Pancreas (tissue), 10 donors: ENCODE results near the gene ASTN1. TPM values are rescaled to one million over a fixed set of nuclear protein-coding genes. Genes with fewer than 3 reads are reported as not detected.

Experiments
- ATAC-seq, 4 donors: fragments of 200-7000 bp; cut with Tn5 transposase; one replicate each; pipeline versions ENCODE4 v1.8.0 to v1.9.1; 2020; ENCODE audit warnings: mild to moderate bottlenecking in 4 of 4, moderate library complexity in 4 of 4
- DNase-seq, 6 donors: peaks; one replicate each; pipeline ENCODE4 v3.0.0-alpha.2; 2020
- FAIRE-seq: peaks from 2 replicates; lab custom pipeline; 2012; peaks lifted over from hg19 to GRCh38; lab: Jason Lieb, UNC
- H3K27ac ChIP-seq, 4 donors: fragments of 200-600 bp; sonication (generic); 1 replicate in 3 of 4; 2 replicates in 1 of 4; pipeline versions ENCODE4 v1.5.0 to v1.8.0; 2020
- H3K27me3 ChIP-seq, 4 donors: fragments of 200-600 bp; one replicate each; pipeline ENCODE4 v1.8.0; 2021
- H3K36me3 ChIP-seq, 3 donors: fragments of 200-600 bp; sonication (generic) in 1 of 3; one replicate each; pipeline versions ENCODE4 v1.5.0 to v1.8.0; 2020 to 2021
- H3K4me1 ChIP-seq, 3 donors: fragments of 200-600 bp; one replicate each; pipeline ENCODE4 v1.8.0; 2021
- H3K4me3 ChIP-seq, 4 donors: fragments of 200-600 bp; sonication (generic) in 2 of 4; one replicate each; pipeline versions ENCODE4 v1.5.0 to v1.8.0; 2020 to 2021
- H3K9me3 ChIP-seq, 4 donors: fragments of 200-600 bp; one replicate each; pipeline ENCODE4 v1.8.0; 2021
- WGBS, 2 donors: extraction: QIAGEN DNeasy Blood & Tissue Kit; methylation state at CpG; one replicate each; pipeline ENCODE4 v1.1.7; 2013; 5-methylcytosine and 5-hydroxymethylcytosine counted together
- intact Hi-C, 3 donors: fragments of 100-400 bp; cut with DNase I; formaldehyde crosslinking; loops; one replicate each; pipeline versions ENCODE4 v1.11.1 to v1.14.2; 2022
- polyA plus RNA-seq, 2 donors: library from polyadenylated mRNA; stranded (reverse); fragments of 200-250 nt; gene quantifications; one replicate each; pipeline ENCODE4 v1.2.3, GENCODE V29; 2013
- total RNA-seq, 6 donors: library from RNA; stranded (reverse); fragmentation: NEBNext Ultra II Directional in 4 of 6; extraction: Animal tissue kit (Norgen Biotek cat#: 25700) in 4 of 6; gene quantifications; one replicate each; pipeline versions ENCODE4 v1.2.1 to v1.2.4, GENCODE V29; 2021 to 2023
- TF ChIP-seq, protein P1 (sequence below), 4 donors: fragments of 200-600 bp; sonication (generic) in 3 of 4; IDR thresholded peaks; one replicate each; pipeline versions ENCODE4 v1.5.0 to v1.8.0; 2021; ENCODE audit warnings: antibody characterized with exemption in 4 of 4
- donor health status: healthy with polysubstance abuse.
- donor health status: DM: no; HTN: no; CAD: no; lungs with moderate emphysema.
- donor health status: DM: no; HTN: no; CAD: no.
- donor health status: control.
- donor health status: control.
- donor health status: Bipolar disorder and iron deficiency.
- donor health status: DM: yes; HTN: yes; CAD: no.
- donor health status: DM: no; HTN: no; CAD: no.
- donor health status: DM: no; HTN: no; CAD: no.
- donor health status: DM: yes; HTN: yes; CAD: no.

ASTN1 gene
- total and polyA plus RNA-seq, 8 donors, result 0.11 to 0.77 (median 0.32) TPM

DNA sequence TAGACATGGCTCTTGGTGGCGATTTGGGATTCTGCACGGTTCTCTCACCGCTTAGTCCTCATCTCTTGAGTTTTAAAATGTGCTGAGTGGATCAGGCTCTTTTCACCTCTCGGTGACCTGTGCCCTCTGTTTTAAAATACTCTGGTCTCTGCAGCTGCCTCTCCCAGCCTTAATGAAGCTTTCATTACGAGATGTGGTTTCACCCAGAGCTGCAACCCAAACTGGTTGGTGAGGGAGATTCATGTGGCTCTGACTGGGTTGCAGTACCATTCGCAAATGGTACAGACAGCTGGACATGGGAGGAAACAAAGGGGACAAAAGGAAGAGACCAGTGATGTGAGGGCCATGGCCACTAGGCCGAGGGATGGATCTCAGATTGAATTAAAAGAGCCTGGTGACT lies 258.9 kb downstream of the ASTN1 start:
- H3K27me3 ChIP-seq, result no peaks in the 10 kb centered on the region
- intact Hi-C loops, result no loop called here
- DNase-seq (no peak), ATAC-seq (no peak), FAIRE-seq (no peak)
- WGBS, 2 donors, result 78 to 84% methylated on average over 7 of the region's 7 CpGs
- TF ChIP-seq, protein P1, sequence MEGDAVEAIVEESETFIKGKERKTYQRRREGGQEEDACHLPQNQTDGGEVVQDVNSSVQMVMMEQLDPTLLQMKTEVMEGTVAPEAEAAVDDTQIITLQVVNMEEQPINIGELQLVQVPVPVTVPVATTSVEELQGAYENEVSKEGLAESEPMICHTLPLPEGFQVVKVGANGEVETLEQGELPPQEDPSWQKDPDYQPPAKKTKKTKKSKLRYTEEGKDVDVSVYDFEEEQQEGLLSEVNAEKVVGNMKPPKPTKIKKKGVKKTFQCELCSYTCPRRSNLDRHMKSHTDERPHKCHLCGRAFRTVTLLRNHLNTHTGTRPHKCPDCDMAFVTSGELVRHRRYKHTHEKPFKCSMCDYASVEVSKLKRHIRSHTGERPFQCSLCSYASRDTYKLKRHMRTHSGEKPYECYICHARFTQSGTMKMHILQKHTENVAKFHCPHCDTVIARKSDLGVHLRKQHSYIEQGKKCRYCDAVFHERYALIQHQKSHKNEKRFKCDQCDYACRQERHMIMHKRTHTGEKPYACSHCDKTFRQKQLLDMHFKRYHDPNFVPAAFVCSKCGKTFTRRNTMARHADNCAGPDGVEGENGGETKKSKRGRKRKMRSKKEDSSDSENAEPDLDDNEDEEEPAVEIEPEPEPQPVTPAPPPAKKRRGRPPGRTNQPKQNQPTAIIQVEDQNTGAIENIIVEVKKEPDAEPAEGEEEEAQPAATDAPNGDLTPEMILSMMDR (IDR thresholded peaks at IDR 0.05), result no peak
- H3K9me3 ChIP-seq, result no peaks in the 10 kb centered on the region
- H3K27ac ChIP-seq, result no peak overlapping the region
- no peaks in the 10 kb centered on the region for H3K4me1 ChIP-seq
- H3K36me3 ChIP-seq, result no peaks in the 10 kb centered on the region
- H3K4me3 ChIP-seq, result no peak overlapping the region

DNA sequence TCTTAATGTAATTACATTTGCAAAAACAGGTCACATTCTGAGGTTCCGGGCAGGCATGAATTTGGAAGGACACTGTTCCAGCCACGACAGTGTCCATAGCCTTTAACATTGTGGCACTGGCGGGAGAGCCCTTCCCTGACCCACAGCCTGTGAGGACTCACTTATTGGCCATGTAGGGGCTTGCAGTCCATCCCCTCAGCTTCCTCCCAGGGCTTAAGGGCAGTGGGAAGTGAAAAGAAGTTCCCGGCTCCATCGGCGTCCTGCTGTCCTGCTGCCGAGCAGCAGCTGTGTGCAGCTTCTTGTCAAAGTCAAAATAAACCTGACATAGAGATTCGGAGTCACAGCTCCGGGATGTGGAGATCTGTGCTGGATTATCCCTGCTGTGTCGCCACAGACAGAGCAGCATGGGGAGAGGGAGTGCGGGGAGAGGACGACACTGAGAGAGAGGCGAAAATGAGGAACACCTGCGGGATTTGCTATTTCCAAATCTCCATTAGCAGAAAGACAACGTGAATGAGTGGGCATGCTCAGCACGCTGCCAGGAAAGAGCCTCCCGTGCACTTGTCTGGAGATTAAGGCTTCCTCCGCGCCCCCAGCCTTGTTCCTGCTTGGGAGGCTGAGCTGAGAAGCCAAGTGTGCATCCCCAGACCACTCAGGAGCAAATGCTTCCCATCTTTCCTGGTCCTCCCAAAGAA lies 260.3 kb downstream of the ASTN1 start:
- intact Hi-C loops, result no loop called here
- H3K4me1 ChIP-seq, result no peaks in the 10 kb centered on the region
- WGBS, 2 donors, result 16% methylated on average over 19 of the region's 19 CpGs
- no peak for FAIRE-seq
- no peaks in the 10 kb centered on the region for H3K9me3 ChIP-seq
- no peak for DNase-seq
- no peaks in the 10 kb centered on the region for H3K36me3 ChIP-seq
- no peaks in the 10 kb centered on the region for H3K27me3 ChIP-seq
- no peak overlapping the region for H3K27ac ChIP-seq
- H3K4me3 ChIP-seq, result no peak overlapping the region
- ATAC-seq, result no peak
- TF ChIP-seq, protein P1 (IDR thresholded peaks at IDR 0.05), result no peak

DNA sequence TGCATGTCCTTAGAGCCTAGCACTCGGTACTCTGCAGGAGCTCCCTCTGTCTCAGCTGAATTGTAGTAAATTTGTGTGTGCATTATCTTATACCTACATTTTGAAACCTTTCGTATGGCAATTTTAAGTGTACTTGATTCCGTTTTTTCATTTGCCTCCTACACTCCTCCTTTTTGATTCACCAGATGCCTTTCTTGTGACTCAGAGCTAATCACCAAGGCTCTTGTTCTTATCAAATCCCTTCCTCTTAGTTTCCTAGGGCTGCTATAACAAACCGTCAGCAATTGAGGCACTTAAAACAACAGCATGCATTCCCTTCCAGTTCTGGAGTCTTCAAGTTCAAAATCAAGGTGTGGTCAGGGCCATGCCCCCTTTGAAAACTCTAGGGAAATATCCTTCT lies 261.0 kb downstream of the ASTN1 start:
- WGBS, 2 donors, result 42 to 54% methylated on average over 4 of the region's 4 CpGs
- DNase-seq (no peak), FAIRE-seq (no peak), ATAC-seq (no peak)
- TF ChIP-seq, protein P1 (IDR thresholded peaks at IDR 0.05), result no peak
- no peak overlapping the region for H3K4me3 ChIP-seq
- H3K9me3 ChIP-seq, result no peaks in the 10 kb centered on the region
- H3K27ac ChIP-seq, result no peak overlapping the region
- H3K4me1 ChIP-seq, result no peaks in the 10 kb centered on the region
- intact Hi-C loops, result no loop called here
- H3K27me3 ChIP-seq, result peaks cover 0 to 3% (median 0%) of the 10 kb centered on the region in 4 donors
- no peaks in the 10 kb centered on the region for H3K36me3 ChIP-seq

DNA sequence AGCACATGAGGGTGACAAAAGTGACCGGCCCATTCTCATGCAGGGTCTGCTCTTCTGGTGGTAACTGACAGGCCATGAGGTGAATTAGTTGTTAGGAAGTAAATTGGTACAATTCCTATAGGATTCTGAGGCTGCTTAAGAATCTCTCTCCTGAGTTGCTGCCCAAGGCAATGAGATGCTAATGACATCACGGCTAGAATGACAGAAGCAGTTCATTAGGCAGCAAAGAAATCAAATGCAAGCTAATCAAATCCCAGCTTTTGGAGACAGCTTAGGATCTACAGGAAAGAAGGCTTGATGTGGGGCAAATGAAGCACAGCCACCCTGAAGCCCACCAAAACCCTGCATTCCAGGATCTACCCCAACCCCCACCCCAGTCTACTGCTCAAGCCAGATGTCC lies 265.2 kb downstream of the ASTN1 start:
- ATAC-seq, result no peak
- H3K4me3 ChIP-seq, result no peak overlapping the region
- intact Hi-C loops, result loop anchor here in 2 of 3 donors (5.0 to 10.0 kb wide), 3 partner anchors 285 to 1048 kb away; no protein-coding TSS in a partner anchor
- H3K9me3 ChIP-seq, result no peaks in the 10 kb centered on the region
- no peak overlapping the region for H3K27ac ChIP-seq
- H3K36me3 ChIP-seq, result no peaks in the 10 kb centered on the region
- WGBS, 2 donors, result 69 to 81% methylated on average over 2 of the region's 2 CpGs
- peaks cover 0 to 4% (median 0%) of the 10 kb centered on the region in 3 donors for H3K4me1 ChIP-seq
- FAIRE-seq, result no peak
- peaks cover 0 to 3% (median 0%) of the 10 kb centered on the region in 4 donors for H3K27me3 ChIP-seq
- DNase-seq, result no peak
- TF ChIP-seq, protein P1 (IDR thresholded peaks at IDR 0.05), result no peak
